SK-N-SH (cell line): Measurements from ENCODE around the gene ZNF804A. TPM values are rescaled to one million over a fixed set of nuclear protein-coding genes. Genes with fewer than 3 reads are reported as not detected.

Experiments
- CTCF ChIA-PET: fragments of 300-600, 350-600 bp; formaldehyde crosslinking; extraction: SDS; loops from one replicate; lab custom pipeline; 2021; lab: Yijun Ruan, JAX
- POLR2A ChIA-PET: fragments of 350-600 bp; sonication (Branson Sonifier 250); formaldehyde crosslinking; extraction: SDS; loops from one replicate; lab custom pipeline; 2020; ENCODE audit warnings: antibody characterized with exemption, inconsistent platforms; lab: Yijun Ruan, JAX
- DNase-seq: peaks from one replicate; pipeline ENCODE4 v3.0.0; 2012
- H2AFZ ChIP-seq: fragments of 200-600 bp; sonication (generic); 2 replicates; pipeline ENCODE4 v1.8.1; 2016; ENCODE audit warnings: antibody characterized with exemption, mild to moderate bottlenecking, low read depth
- H3F3A ChIP-seq: fragments of 200-600 bp; sonication (generic); replicated peaks from 2 replicates; pipeline ENCODE3; 2016; ENCODE audit warnings: antibody characterized with exemption, mild to moderate bottlenecking; ENCODE audit not compliant: insufficient read depth
- H3K27ac ChIP-seq, 2 experiments: fragments of 200-500 bp in 1 of 2; fragments of 200-600 bp in 1 of 2; sonication (Bioruptor generic) in 1 of 2; sonication (generic), shearing (Covaris generic) in 1 of 2; 2 replicates each; pipeline versions ENCODE4 v1.5.1 to v1.6.1; 2014 to 2016; ENCODE audit warnings: low read depth in 2 of 2, inconsistent platforms in 1 of 2, low read length in 1 of 2, mild to moderate bottlenecking in 1 of 2, mixed read lengths in 1 of 2
- H3K27me3 ChIP-seq: fragments of 200-600 bp; sonication (generic), shearing (Covaris generic); 2 replicates; pipeline ENCODE4 v1.6.1; 2016; ENCODE audit warnings: mixed run types; ENCODE audit not compliant: insufficient read depth
- H3K36me3 ChIP-seq, 2 experiments: fragments of 200-500 bp in 1 of 2; fragments of 200-600 bp in 1 of 2; sonication (Bioruptor generic) in 1 of 2; sonication (generic) in 1 of 2; replicated peaks in 1 of 2; 2 replicates each; pipeline versions ENCODE3 to v1.5.1; 2014 to 2016; ENCODE audit warnings: low read length in 1 of 2, mild to moderate bottlenecking in 1 of 2; ENCODE audit not compliant: insufficient read depth in 2 of 2, control insufficient read depth in 1 of 2
- H3K4me1 ChIP-seq, 2 experiments: fragments of 200-500 bp in 1 of 2; fragments of 200-600 bp in 1 of 2; sonication (Bioruptor generic) in 1 of 2; sonication (generic), shearing (Covaris generic) in 1 of 2; 2 replicates each; pipeline versions ENCODE4 v1.5.1 to v1.6.1; 2014 to 2016; ENCODE audit warnings: low read depth in 1 of 2, low read length in 1 of 2, mixed run types in 1 of 2; ENCODE audit not compliant: insufficient read depth in 2 of 2, control insufficient read depth in 1 of 2
- H3K4me2 ChIP-seq: fragments of 200-600 bp; sonication (generic), shearing (Covaris generic); 2 replicates; pipeline ENCODE4 v1.6.1; 2017; ENCODE audit warnings: mixed run types
- H3K4me3 ChIP-seq, 2 experiments: fragments of 200-500 bp in 1 of 2; fragments of 200-600 bp in 1 of 2; sonication (Bioruptor generic) in 1 of 2; sonication (generic), shearing (Covaris generic) in 1 of 2; 2 replicates each; pipeline versions ENCODE4 v1.5.1 to v1.8.1; 2014 to 2016; ENCODE audit warnings: low read depth in 2 of 2, inconsistent platforms in 1 of 2, low read length in 1 of 2, mild to moderate bottlenecking in 1 of 2, mixed read lengths in 1 of 2, moderate library complexity in 1 of 2
- H3K79me2 ChIP-seq: fragments of 200-600 bp; sonication (generic); 2 replicates; pipeline ENCODE4 v1.8.1; 2017; ENCODE audit warnings: mild to moderate bottlenecking; ENCODE audit not compliant: insufficient read depth
- H3K9ac ChIP-seq: fragments of 200-600 bp; sonication (generic); 2 replicates; pipeline ENCODE4 v1.6.1; 2017; ENCODE audit warnings: mixed run types
- H3K9me2 ChIP-seq: fragments of 200-600 bp; sonication (generic); 2 replicates; pipeline ENCODE4 v1.6.1; 2017; ENCODE audit warnings: mixed run types
- H3K9me3 ChIP-seq: fragments of 200-600 bp; sonication (generic); 2 replicates; pipeline ENCODE4 v1.6.1; 2017; ENCODE audit warnings: mixed run types, mild to moderate bottlenecking, moderate library complexity
- H4K20me1 ChIP-seq: fragments of 200-600 bp; sonication (generic); 2 replicates; pipeline ENCODE4 v1.6.1; 2017; ENCODE audit warnings: mild to moderate bottlenecking, mixed run types; ENCODE audit not compliant: insufficient read depth
- CHD2 ChIP-seq: fragments of 150-350 bp; IDR thresholded peaks from 2 replicates; pipeline ENCODE4 v1.6.1; 2018; ENCODE audit warnings: low read length; ENCODE audit not compliant: partially characterized antibody
- CTCF ChIP-seq: fragments of 200-600 bp; sonication (generic); IDR thresholded peaks from 2 replicates; pipeline ENCODE4 v1.6.1; 2017; ENCODE audit warnings: antibody characterized with exemption, mild to moderate bottlenecking, moderate library complexity
- ELF1 ChIP-seq: IDR thresholded peaks from 2 replicates; pipeline ENCODE4 v1.4.0; 2012
- EP300 ChIP-seq, 2 experiments: IDR thresholded peaks; 2 replicates each; pipeline versions ENCODE4 v1.4.0 to v1.6.1; 2012; ENCODE audit warnings: borderline replicate concordance in 1 of 2, low read depth in 1 of 2, low read length in 1 of 2
- FOSL2 ChIP-seq: IDR thresholded peaks from 2 replicates; pipeline ENCODE4 v1.4.0; 2012; ENCODE audit warnings: low read depth, mild to moderate bottlenecking, moderate library complexity, borderline replicate concordance
- FOXJ3 ChIP-seq: sonication (generic); formaldehyde crosslinking; IDR thresholded peaks from 2 replicates; pipeline ENCODE4 v1.5.1; 2020; ENCODE audit warnings: mild to moderate bottlenecking, missing genetic modification reagents
- FOXM1 ChIP-seq: IDR thresholded peaks from 2 replicates; pipeline ENCODE4 v1.4.0; 2012; ENCODE audit warnings: low read depth, mild to moderate bottlenecking
- GATA2 ChIP-seq: sonication (generic); formaldehyde crosslinking; IDR thresholded peaks from 2 replicates; pipeline ENCODE4 v1.5.0; 2020; ENCODE audit warnings: mild to moderate bottlenecking, missing genetic modification reagents
- JUND ChIP-seq: IDR thresholded peaks from 2 replicates; pipeline ENCODE4 v1.4.0; 2012
- MEF2A ChIP-seq: IDR thresholded peaks from 2 replicates; pipeline ENCODE4 v1.4.0; 2012; ENCODE audit warnings: low read depth, borderline replicate concordance
- MXI1 ChIP-seq: IDR thresholded peaks from 2 replicates; pipeline ENCODE4 v1.6.1; 2012; ENCODE audit warnings: mild to moderate bottlenecking, low read depth, low read length, improper control_type of control experiment
- NFIC ChIP-seq: IDR thresholded peaks from 2 replicates; pipeline ENCODE4 v1.4.0; 2012; ENCODE audit warnings: borderline replicate concordance
- RAD21 ChIP-seq: IDR thresholded peaks from 2 replicates; pipeline ENCODE4 v1.6.1; 2012; ENCODE audit warnings: mild to moderate bottlenecking, low read length
- REST ChIP-seq: IDR thresholded peaks from 2 replicates; pipeline ENCODE4 v1.6.1; 2012; ENCODE audit warnings: mild to moderate bottlenecking, low read depth, low read length, moderate library complexity
- RXRA ChIP-seq: IDR thresholded peaks from 2 replicates; pipeline ENCODE4 v1.4.0; 2012; ENCODE audit warnings: low read depth, mild to moderate bottlenecking, borderline replicate concordance
- SIN3A ChIP-seq: IDR thresholded peaks from 2 replicates; pipeline ENCODE4 v1.6.1; 2012; ENCODE audit warnings: low read depth, mild to moderate bottlenecking, low read length, moderate library complexity, borderline replicate concordance
- SMC3 ChIP-seq: IDR thresholded peaks from 2 replicates; pipeline ENCODE4 v1.6.1; 2012; ENCODE audit warnings: low read depth, low read length, improper control_type of control experiment
- TAF1 ChIP-seq: IDR thresholded peaks from 2 replicates; pipeline ENCODE4 v1.6.1; 2012; ENCODE audit warnings: low read depth, mild to moderate bottlenecking, low read length, moderate library complexity, borderline replicate concordance
- TCF12 ChIP-seq: IDR thresholded peaks from 2 replicates; pipeline ENCODE4 v1.4.0; 2012
- WGBS: methylation state at CpG from one replicate; pipeline ENCODE4 v1.1.6; 2017; ENCODE audit warnings: low lambda C conversion rate; 5-methylcytosine and 5-hydroxymethylcytosine counted together
- polyA plus RNA-seq, 3 experiments: library from polyadenylated mRNA; depleted of rRNA; stranded (reverse); fragments of >200 nt; gene quantifications; 2 replicates each; pipeline ENCODE4 v1.2.3, GENCODE V29; 2012
- TF ChIP-seq, protein P1 (sequence below): IDR thresholded peaks from 2 replicates; pipeline ENCODE4 v1.4.0; 2012; ENCODE audit warnings: low read depth, borderline replicate concordance

Gene ZNF804A
- polyA plus RNA-seq, 1 of the 3 experiments (the other 2 are of a cell fraction), result 0.02 TPM

GRCh38 chr2:184824597-184824996 is 226.3 kb downstream of the ZNF804A start:
- no peak overlapping the region for H3K9ac ChIP-seq
- ChIA-PET CTCF (interaction anchor here (1.4 kb wide), 1 partner anchor 29 kb away, joined by 3 read pairs; no protein-coding TSS in a partner anchor), POLR2A (no interaction called here)
- H3K36me3 ChIP-seq, result no peaks in the 10 kb centered on the region
- no peaks in the 10 kb centered on the region for H3K9me2 ChIP-seq
- no peaks in the 10 kb centered on the region for H4K20me1 ChIP-seq
- no peak overlapping the region for H3K27ac ChIP-seq
- no peaks in the 10 kb centered on the region for H3K4me1 ChIP-seq
- 33% methylated on average over 2 of the region's 2 CpGs for WGBS
- DNase-seq, result no peak
- no peaks in the 10 kb centered on the region for H3F3A ChIP-seq
- H3K79me2 ChIP-seq, result no peaks in the 10 kb centered on the region; the same call in 1 of the 2 replicates
- no peaks in the 10 kb centered on the region for H3K27me3 ChIP-seq
- TF ChIP-seq CTCF (no peak), MEF2A (no peak), FOXM1 (no peak), JUND (no peak), ELF1 (no peak), RXRA (no peak), TAF1 (no peak), MXI1 (no peak), SIN3A (no peak), RAD21 (no peak), GATA2 (CRISPR knock-in tag) (no peak), FOXJ3 (CRISPR knock-in tag) (no peak), NFIC (no peak), FOSL2 (no peak), REST (no peak), EP300 (IDR thresholded peaks at IDR 0.05; ENCODE audit: borderline replicate concordance in 1 of 2, low read depth in 1 of 2, low read length in 1 of 2) (no peak), SMC3 (no peak), TCF12 (no peak), CHD2 (no peak)
- TF ChIP-seq, protein P1, sequence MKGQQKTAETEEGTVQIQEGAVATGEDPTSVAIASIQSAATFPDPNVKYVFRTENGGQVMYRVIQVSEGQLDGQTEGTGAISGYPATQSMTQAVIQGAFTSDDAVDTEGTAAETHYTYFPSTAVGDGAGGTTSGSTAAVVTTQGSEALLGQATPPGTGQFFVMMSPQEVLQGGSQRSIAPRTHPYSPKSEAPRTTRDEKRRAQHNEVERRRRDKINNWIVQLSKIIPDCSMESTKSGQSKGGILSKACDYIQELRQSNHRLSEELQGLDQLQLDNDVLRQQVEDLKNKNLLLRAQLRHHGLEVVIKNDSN, result no peak
- H2AFZ ChIP-seq, result no peak overlapping the region
- H3K4me2 ChIP-seq, result no peak overlapping the region
- no peak overlapping the region for H3K4me3 ChIP-seq
- H3K9me3 ChIP-seq, result no peaks in the 10 kb centered on the region
